Thyroid gland (tissue), 4 donors: ENCODE results near the gene SLC44A4. TPM values are rescaled to one million over a fixed set of nuclear protein-coding genes. Genes with fewer than 3 reads are reported as not detected.

Experiments used
- DNase-seq, 2 donors: peaks; one replicate each; pipeline ENCODE4 v3.0.0-alpha.2; 2019
- H3K27ac ChIP-seq, 3 donors: fragments of 200-600 bp; sonication (generic); 1 replicate in 2 of 3; 2 replicates in 1 of 3; pipeline ENCODE4 v1.5.1; 2016 to 2019; ENCODE audit warnings: mild to moderate bottlenecking in 1 of 3, moderate library complexity in 1 of 3
- H3K27me3 ChIP-seq: fragments of 200-600 bp; sonication (generic); one replicate; pipeline ENCODE4 v1.5.1; 2019
- H3K36me3 ChIP-seq, 2 donors: fragments of 200-600 bp; sonication (generic); one replicate each; pipeline ENCODE4 v1.5.1; 2016 to 2019
- H3K4me1 ChIP-seq, 2 donors: fragments of 200-600 bp; sonication (generic); one replicate each; pipeline ENCODE4 v1.5.1; 2017 to 2019
- H3K4me3 ChIP-seq, 3 donors: fragments of 200-600 bp; sonication (generic); replicated peaks in 1 of 3; 1 replicate in 2 of 3; 2 replicates in 1 of 3; pipeline ENCODE4 v1.5.1; 2016; ENCODE audit warnings: mild to moderate bottlenecking in 1 of 3
- H3K9me3 ChIP-seq: fragments of 200-600 bp; sonication (generic); one replicate; pipeline ENCODE4 v1.5.1; 2017
- CTCF ChIP-seq, 6 experiments: fragments of 200-600 bp in 3 of 6; fragments of 450-650 bp in 3 of 6; sonication (generic) in 3 of 6; IDR thresholded peaks; one replicate each; pipeline ENCODE4 v1.5.1; 2016 to 2019; ENCODE audit warnings: antibody characterized with exemption in 6 of 6, mild to moderate bottlenecking in 2 of 6, inconsistent platforms in 1 of 6, moderate library complexity in 1 of 6
- POLR2A ChIP-seq, 2 donors: fragments of 450-650 bp; IDR thresholded peaks; one replicate each; pipeline ENCODE4 v1.6.1; 2017; ENCODE audit warnings: antibody characterized with exemption in 2 of 2, mild to moderate bottlenecking in 2 of 2, moderate library complexity in 1 of 2
- WGBS, 2 donors: methylation state at CpG; one replicate each; pipeline ENCODE4 v1.1.5; 2017; 5-methylcytosine and 5-hydroxymethylcytosine counted together
- intact Hi-C: fragments of 100-400 bp; cut with DNase I; formaldehyde crosslinking; loops from one replicate; pipeline ENCODE4 v1.15.1; 2023
- total RNA-seq, 4 donors: library from RNA; depleted of rRNA; stranded (reverse); fragments of >200 nt; gene quantifications; one replicate each; pipeline ENCODE4 v1.2.3, GENCODE V29; 2016

SLC44A4 gene
- total RNA-seq, 4 donors from 2014 or later: 1.6 to 16.2 (median 7.7) TPM

DNA sequence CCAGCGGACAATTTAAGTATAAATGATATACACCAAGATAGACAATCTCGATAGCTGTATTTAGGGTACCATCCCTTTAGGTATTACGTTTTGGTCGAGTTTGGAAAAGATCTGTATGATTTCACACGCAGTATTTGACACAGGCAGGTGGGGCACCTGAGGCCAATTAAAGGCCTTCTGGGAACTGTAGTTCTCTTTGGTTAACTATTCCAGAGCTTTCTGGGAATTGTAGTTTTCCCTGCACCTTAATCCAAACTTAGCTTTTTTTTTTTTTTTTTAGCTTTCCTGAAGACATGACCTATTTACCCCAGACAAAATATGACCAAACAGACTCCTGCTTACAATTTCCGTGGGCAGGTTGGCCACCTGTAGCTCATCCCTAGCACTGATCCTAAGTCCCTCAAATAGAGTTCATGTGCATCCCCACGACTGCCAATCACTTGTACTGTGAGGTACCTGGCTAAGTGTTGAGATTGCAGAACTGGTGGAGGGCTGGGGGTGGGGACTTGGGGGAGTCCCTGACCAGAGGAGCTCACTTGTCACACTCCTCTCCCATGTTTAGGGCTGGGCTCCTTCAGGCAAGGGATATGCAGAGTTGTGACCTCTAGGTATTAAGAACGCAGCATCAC lies 19.7 kb upstream of the SLC44A4 start:
- DNase-seq: peak; percentile 42 to 46
- H3K27ac ChIP-seq: peak overlapping the region; percentile 68 to 95 (median 86)
- peaks cover 0 to 8% of the 10 kb centered on the region in 2 donors for H3K36me3 ChIP-seq
- intact Hi-C loops: loop anchor here (5.0 kb wide), 2 partner anchors 36 to 54 kb away; partner anchors contain the start of gene NEU1
- no peaks in the 10 kb centered on the region for H3K9me3 ChIP-seq
- TF ChIP-seq CTCF (IDR thresholded peaks at IDR 0.05) (peak in 1 of 6 experiments; percentile 7), POLR2A (IDR thresholded peaks at IDR 0.05) (peak in 1 of 2 donors; percentile 60)
- H3K4me1 ChIP-seq: peaks cover 20 to 25% of the 10 kb centered on the region in 2 donors
- WGBS, 2 donors: 17 to 18% methylated on average over 8 of the region's 8 CpGs
- peak overlapping the region; percentile 47 to 90 (median 57) for H3K4me3 ChIP-seq
- no peaks in the 10 kb centered on the region for H3K27me3 ChIP-seq

DNA sequence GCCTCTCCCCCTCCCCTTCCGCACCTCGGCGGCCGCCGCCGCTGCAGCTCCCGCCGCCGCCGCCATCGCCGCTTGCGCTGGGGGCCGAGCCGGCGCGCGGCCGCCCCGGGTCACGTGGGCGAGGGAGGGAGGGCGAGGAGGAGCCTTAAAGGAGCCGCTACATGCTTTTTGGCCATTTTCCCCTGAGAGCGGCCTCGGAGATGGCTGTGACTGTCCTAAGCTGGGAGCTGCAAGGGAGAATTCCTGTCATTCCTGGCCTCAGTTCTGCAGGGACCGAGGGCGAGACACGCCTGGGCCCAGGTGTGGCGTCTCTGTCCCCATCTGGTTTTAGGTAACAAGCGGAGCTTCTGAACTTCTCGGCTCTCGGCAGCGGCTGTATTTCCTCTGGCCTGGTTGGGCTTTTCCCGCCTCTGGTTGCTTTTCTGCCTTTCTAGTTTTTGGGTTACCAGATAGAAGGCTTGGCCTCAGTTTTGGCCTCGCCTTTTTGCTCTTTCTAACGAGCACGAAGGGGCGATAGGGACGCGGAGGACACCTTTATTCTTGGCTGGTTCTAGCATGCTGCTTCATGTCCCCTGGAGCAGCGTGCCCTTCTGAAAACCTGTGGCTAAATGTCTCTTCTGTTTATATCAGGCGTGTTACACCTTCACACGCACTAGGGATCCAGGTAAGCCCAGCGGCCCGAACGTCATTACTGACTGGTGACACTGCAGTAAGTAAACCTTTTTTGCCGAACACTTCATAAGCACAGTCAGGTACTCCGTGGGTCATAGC lies 19.0 kb upstream of the SLC44A4 start, which contains the start of gene EHMT2:
EHMT2 (minus strand) TSS at position 87 of the 771 bp plus-strand sequence; CDS start at position 66, 21 bp downstream.
- peak; percentile 81 to 84 for DNase-seq
- TF ChIP-seq POLR2A (IDR thresholded peaks at IDR 0.05) (peak in 1 of 2 donors; percentile 84), CTCF (IDR thresholded peaks at IDR 0.05) (peak in 3 of 6 experiments; percentile 34 to 46 (median 44))
- Histone ChIP-seq H3K9me3 (no peaks in the 10 kb centered on the region), H3K4me3 (peak within 1 kb of the TSS; percentile 47 to 90 (median 57)), H3K4me1 (peaks cover 19 to 20% of the 10 kb centered on the region in 2 donors), H3K27me3 (no peaks in the 10 kb centered on the region), H3K27ac (peak within 1 kb of the TSS; percentile 68 to 95 (median 86)), H3K36me3 (peaks cover 0 to 12% of the 10 kb centered on the region in 2 donors)
- WGBS, 2 donors: 1% methylated on average over 31 to 34 of the region's 49 CpGs
- intact Hi-C loops: loop anchor here (5.0 kb wide), 2 partner anchors 35 to 55 kb away; partner anchors contain the start of gene NEU1

DNA sequence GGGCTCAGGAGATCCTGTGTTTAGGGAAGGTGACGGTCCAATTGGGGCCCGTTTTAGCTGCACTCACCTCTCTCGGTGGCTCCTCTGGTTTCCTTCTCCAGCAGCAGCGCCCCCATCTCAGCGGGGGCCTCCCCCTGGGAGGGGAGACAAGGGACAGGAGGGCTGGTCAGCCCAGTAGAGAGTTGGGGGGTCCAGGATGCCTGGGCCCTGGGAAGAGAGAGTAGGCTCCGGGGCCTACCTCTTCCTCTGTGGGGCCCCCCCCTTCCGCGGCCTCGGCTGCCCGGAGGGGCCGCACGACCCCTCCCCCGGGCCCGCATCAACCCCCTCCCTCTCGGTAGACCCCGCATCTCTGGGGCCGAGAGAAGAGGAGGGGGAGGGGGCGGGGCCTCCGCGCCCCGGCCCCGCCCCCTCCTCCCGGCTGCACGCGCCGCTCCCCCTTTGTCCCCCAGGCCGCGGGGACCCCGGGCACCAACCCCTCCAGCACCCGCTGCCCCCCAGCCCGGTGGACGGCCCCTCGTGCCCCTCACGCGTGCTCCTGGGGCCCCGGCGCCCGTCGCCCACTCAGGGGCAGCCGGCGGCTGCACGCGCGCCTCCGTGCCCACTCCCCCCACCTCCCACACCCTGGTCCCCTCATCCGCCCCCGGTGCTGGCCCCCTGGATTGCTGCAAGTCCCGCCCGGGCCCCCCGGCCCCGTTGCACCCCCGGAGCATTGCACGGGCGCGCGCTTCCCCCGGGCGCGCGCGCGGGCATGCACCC lies 18.2 kb upstream of the SLC44A4 start:
- intact Hi-C loops: loop anchor here (5.0 kb wide), 2 partner anchors 35 to 55 kb away; partner anchors contain the start of gene NEU1
- Histone ChIP-seq H3K9me3 (no peaks in the 10 kb centered on the region), H3K4me1 (peaks cover 16 to 20% of the 10 kb centered on the region in 2 donors), H3K27ac (peak overlapping the region; percentile 27 to 75 (median 65)), H3K36me3 (peaks cover 6 to 20% of the 10 kb centered on the region in 2 donors), H3K27me3 (no peaks in the 10 kb centered on the region), H3K4me3 (peak overlapping the region; percentile 47 to 90 (median 57))
- DNase-seq: no peak
- TF ChIP-seq POLR2A (IDR thresholded peaks at IDR 0.05) (no peak), CTCF (IDR thresholded peaks at IDR 0.05) (no peak)
- 3 to 15% methylated on average over 5 of the region's 62 CpGs for WGBS, 2 donors

DNA sequence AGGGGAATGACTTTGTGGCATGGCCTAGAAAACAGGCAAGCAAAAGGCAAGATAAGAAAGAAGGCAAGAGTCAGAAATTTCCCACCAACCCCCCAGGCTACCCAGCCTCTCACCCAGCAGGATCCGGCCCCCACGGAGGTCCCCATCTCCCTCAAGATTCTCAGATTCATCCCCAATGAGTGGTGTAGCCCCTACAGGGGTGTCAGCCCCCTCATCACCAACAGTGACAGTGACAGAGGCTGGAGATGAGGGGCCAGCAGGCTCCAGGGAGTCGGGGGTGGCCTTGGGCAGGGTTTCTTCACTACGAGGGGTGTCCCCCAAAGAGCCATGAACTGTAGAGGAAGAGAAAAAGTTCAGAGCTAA lies 17.7 kb upstream of the SLC44A4 start:
- 61 to 66% methylated on average over 4 of the region's 4 CpGs for WGBS, 2 donors
- intact Hi-C loops: loop anchor here (5.0 kb wide), 2 partner anchors 34 to 56 kb away; partner anchors contain the start of gene NEU1
- Histone ChIP-seq H3K4me3 (peak overlapping the region in 1 of 3 donors; percentile 90), H3K36me3 (peaks cover 9 to 24% of the 10 kb centered on the region in 2 donors), H3K27ac (peak overlapping the region in 2 of 3 donors; percentile 65 to 75), H3K4me1 (peaks cover 16 to 20% of the 10 kb centered on the region in 2 donors), H3K27me3 (no peaks in the 10 kb centered on the region), H3K9me3 (no peaks in the 10 kb centered on the region)
- TF ChIP-seq POLR2A (IDR thresholded peaks at IDR 0.05) (no peak), CTCF (IDR thresholded peaks at IDR 0.05) (no peak)
- DNase-seq: no peak
